HG03196 (cell line): Measurements from ENCODE around the gene KNL1.
"Not testable (repeated sequence)": the region's sequence is repeated elsewhere in the genome, so short reads cannot be mapped to it uniquely, and the experiment has no call there.

ENCODE experiments used
- ATAC-seq: cut with Tn5 transposase; IDR thresholded peaks from one replicate; pipeline ENCODE4 v1.9.1; 2021; ENCODE audit not compliant: unreplicated experiment

The KNL1 gene, protein sequence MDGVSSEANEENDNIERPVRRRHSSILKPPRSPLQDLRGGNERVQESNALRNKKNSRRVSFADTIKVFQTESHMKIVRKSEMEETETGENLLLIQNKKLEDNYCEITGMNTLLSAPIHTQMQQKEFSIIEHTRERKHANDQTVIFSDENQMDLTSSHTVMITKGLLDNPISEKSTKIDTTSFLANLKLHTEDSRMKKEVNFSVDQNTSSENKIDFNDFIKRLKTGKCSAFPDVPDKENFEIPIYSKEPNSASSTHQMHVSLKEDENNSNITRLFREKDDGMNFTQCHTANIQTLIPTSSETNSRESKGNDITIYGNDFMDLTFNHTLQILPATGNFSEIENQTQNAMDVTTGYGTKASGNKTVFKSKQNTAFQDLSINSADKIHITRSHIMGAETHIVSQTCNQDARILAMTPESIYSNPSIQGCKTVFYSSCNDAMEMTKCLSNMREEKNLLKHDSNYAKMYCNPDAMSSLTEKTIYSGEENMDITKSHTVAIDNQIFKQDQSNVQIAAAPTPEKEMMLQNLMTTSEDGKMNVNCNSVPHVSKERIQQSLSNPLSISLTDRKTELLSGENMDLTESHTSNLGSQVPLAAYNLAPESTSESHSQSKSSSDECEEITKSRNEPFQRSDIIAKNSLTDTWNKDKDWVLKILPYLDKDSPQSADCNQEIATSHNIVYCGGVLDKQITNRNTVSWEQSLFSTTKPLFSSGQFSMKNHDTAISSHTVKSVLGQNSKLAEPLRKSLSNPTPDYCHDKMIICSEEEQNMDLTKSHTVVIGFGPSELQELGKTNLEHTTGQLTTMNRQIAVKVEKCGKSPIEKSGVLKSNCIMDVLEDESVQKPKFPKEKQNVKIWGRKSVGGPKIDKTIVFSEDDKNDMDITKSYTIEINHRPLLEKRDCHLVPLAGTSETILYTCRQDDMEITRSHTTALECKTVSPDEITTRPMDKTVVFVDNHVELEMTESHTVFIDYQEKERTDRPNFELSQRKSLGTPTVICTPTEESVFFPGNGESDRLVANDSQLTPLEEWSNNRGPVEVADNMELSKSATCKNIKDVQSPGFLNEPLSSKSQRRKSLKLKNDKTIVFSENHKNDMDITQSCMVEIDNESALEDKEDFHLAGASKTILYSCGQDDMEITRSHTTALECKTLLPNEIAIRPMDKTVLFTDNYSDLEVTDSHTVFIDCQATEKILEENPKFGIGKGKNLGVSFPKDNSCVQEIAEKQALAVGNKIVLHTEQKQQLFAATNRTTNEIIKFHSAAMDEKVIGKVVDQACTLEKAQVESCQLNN (N-terminal part only)

DNA sequence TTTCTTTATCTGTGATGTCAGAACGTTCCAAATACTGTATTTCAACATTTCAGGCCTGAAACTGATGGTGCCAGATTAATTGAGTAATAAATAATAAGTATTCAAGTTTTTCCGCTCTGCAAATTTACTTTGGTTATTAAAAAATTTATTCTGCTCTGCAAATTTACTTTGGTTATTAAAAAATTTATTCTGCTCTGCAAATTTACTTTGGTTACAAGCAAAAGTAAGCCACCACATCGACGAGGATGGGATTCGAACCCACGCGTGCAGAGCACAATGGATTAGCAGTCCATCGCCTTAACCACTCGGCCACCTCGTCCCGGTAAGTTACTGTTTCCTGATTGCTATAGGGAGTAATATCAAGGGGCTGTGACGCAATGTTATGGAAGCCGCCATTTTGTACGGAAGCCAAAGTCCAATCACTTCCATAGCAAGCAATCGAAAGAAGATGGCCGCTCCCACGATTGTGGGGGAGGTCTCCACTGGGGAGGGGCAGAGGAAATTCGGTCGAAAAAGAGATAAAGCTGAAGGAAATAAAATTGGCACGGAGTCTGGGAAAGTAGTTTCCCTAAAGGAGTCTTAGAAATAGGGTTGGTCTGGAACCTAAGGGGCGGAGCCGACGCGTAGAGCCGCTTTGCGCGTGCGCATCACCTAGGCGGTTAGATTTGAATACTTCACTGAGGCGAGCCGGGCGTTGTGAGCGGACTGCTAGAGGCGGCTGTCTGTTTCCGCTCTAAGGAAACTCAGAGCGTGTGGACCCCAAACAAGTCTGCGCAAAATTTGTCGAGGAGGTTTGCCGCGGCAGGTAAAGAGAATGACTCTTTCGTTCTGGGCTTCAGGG lies at the start of gene KNL1:
KNL1 (plus strand) TSS at position 662 of the 841 bp plus-strand sequence. CDS start 8,683 bp downstream, outside the sequence.
- peak; percentile 66 for ATAC-seq

GRCh38 chr15:40545457-40545856 lies 48.6 kb upstream of the KNL1 start:
- ATAC-seq: no peak

DNA sequence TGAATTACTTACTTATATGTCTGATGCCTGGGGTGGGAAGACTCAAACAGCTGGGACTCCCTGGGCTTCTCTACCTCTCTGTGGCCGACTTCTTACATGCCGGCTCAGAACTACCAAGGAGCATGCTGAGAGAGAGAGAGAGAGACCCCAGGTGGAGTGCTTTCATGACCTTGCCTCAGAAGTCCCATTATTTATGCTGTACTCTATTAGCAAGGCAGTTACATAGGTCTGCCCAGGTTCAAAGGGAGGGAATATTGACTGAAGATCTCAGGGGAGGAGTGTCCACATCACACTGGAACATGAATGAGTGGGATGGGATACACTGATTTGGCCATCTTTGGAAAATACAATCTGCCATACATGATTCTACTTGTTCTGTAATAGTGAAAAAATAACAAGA lies 45.4 kb upstream of the KNL1 start:
- ATAC-seq: no peak

- no peak for ATAC-seq
These were observed 44.2 kb upstream of the KNL1 start for GRCh38 chr15:40549894-40550293.

DNA sequence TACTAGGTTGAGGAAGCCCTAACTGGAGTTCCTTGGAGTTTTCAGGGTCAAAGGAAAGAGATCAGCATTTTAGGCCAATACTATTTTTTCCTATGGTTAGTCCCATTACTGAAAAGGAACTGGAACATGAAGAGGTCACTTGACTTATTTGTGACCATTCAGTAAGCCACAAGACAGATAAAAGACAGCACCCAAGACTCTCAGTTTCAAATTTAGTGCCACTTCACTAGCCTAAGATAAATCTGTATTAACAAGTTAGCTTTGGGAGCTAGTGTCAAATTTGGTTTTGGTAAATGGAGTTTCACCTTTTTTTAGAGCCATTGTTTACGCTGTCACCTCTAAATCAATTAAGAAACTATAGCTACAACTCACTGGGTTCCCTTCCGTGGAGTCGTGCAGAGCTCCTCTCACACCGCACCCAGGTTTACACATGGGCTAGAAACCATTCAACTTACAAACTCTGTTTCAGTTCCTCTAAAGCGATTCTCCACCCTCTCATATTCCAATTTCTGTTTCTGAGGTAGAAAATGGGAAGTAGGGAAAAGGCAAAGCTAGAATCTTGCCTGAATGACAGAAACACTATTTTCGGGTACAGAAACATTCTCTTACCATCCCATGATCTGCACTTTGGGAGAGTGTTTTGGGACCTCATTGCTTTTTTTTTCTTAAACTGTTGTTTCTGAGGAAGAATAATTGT lies 43.6 kb upstream of the KNL1 start:
- ATAC-seq: peak; percentile 71

DNA sequence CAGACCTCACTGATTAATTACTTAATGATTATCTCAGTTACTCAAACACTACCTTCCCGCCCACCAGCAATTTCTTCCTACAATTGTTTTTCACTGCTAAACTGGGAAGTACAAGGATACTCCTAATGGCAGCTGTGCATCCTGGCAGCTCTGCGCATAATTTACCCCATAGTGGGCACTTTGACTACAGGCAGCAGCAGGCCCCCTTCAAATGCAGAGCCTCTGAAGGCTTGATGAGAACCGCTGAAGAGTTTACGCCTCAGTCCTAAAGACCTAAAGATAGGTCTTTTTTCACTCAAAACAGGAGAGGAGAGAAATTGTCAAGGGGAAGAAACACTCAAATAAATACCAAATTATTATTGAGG lies 39.9 kb upstream of the KNL1 start:
- no peak for ATAC-seq

- ATAC-seq: no peak
These were observed 38.2 kb upstream of the KNL1 start for GRCh38 chr15:40555876-40556275.

GRCh38 chr15:40558952-40559742 lies 34.9 kb upstream of the KNL1 start:
- no peak for ATAC-seq

GRCh38 chr15:40562691-40563090 lies 31.4 kb upstream of the KNL1 start:
- ATAC-seq: no peak

GRCh38 chr15:40563426-40563825 lies 30.6 kb upstream of the KNL1 start:
- ATAC-seq: no peak

DNA sequence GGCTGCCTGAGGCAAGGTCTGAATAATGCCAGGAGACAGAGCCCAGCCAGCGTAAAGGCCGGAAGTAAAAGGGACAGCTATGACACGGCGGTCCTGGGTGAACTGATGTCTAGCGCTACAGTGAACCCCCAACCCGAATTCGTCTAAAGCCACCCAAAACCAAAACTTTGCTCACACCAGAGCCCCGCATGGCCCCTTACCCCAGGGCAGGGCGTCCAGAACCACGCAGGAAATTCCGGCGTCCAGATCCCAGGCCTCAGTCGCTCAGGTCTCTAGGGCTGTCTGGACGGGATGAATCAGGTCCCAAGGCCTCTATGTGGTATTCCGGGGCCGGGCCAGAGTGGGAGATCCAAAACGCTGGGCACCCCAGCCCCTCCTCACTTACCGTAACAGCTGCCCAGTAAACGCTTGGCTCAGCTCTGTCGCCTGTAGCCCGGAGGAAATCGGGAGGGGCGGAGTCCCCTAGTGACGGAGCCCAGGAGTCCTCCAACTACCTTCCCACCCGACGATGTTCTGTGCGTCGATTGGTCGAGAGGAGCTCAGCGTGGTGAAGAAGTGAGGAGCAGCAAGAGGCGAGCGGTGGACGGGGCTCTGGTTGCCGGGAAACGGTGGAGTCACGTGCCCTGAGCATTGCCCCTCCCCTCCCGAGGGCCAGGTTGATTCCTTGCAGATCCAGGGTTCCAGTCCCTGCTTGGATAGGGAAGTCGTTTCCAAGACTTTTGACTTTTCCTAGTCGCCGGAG lies 29.3 kb upstream of the KNL1 start, which contains the start of gene CCDC32:
CCDC32 (minus strand) TSS at position 452 of the 742 bp plus-strand sequence. CDS start 2,027 bp downstream, outside the sequence.
- peak; percentile 89 for ATAC-seq

DNA sequence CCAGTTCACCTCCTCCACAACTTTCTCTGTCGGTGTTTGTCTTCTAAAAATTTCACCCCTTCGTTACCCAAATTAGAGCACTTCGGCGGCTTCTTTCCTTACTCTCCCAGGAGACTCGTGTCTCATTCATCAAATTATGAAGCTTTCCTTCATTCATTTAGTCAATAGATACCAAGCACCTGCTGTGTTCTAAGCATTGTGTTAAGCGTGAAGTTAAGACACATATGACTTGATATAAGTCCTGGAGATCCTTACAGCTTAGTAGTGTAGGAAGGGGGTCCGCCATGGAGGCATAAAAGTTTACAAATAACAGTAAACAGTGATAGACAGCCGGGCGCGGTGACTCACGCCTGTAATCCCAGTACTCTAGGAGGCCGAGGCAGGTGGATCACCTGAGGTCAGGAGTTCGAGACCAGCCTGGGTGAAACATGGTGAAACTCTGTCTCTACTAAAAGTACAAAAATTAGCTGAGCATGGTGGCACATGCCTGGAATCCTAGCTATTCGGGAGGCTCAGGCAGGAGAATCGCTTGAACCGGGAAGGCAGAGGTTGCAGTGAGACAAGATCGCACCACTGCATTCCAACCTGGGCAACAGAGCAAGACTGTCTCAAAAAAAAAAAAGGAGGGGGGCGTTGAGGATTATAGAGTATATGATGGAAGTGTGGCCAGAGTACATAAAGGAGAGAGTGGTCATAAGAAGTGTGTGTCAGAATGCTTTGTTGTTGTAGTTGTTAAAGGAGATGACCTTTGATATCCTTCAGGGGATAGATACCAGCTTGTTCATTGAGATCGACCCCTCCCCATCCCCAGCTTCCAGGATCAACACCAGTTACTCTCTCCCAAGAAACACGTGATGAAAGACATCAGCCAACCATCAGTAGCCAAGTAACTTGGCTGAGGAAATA lies 28.5 kb upstream of the KNL1 start:
- ATAC-seq: no peak

DNA sequence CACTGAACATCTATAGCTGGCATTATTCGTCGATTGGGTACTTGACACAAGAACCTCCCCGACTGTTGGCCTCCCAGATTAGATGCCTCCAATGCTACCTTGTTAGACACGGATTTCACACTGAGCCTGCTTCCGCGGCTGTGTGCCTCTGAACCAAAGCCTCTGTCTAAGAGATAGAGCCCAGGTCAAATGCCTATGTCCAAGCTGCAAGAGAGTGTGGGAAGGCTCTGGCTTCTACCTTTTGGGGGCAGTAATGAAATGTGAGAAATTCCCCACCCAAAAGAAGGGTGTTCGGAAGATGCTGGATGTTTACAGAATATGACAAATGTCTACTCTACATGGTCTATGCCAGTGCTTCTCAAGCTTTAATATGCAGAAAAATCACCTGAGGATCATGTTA lies 26.9 kb upstream of the KNL1 start:
- ATAC-seq: no peak

- ATAC-seq: peak; percentile 47
These were observed 24.7 kb upstream of the KNL1 start, which contains the start of gene RPUSD2 for GRCh38 chr15:40569129-40569953. RPUSD2 (plus strand) TSS chr15:40569299; CDS start chr15:40569338, 39 bp downstream.

GRCh38 chr15:40575113-40575512 lies 18.9 kb upstream of the KNL1 start:
- no peak for ATAC-seq

GRCh38 chr15:40576914-40577313 lies 17.1 kb upstream of the KNL1 start:
- not testable (repeated sequence) for ATAC-seq
